Tibial artery (tissue), 4 donors: Measurements from ENCODE around the gene CAMSAP2.

Experiments
- DNase-seq, 2 donors: peaks; one replicate each; pipeline ENCODE4 v3.0.0-alpha.2; 2019
- H3K27ac ChIP-seq, 2 donors: fragments of 200-600 bp; sonication (generic) in 1 of 2; 1 replicate in 1 of 2; 2 replicates in 1 of 2; pipeline ENCODE4 v1.5.1; 2018 to 2019; ENCODE audit warnings: mild to moderate bottlenecking in 1 of 2
- H3K27me3 ChIP-seq, 2 donors: fragments of 200-600 bp; sonication (generic) in 1 of 2; one replicate each; pipeline versions ENCODE4 v1.5.1 to v1.6.0; 2016 to 2019
- H3K36me3 ChIP-seq, 3 donors: fragments of 200-600 bp; sonication (generic) in 2 of 3; one replicate each; pipeline ENCODE4 v1.5.1; 2016 to 2019; ENCODE audit warnings: mild to moderate bottlenecking in 2 of 3
- H3K4me1 ChIP-seq, 4 donors: fragments of 200-600 bp; sonication (generic) in 2 of 4; 1 replicate in 3 of 4; 2 replicates in 1 of 4; pipeline ENCODE4 v1.5.1; 2016 to 2019
- H3K4me3 ChIP-seq, 2 donors: fragments of 200-600 bp; sonication (generic) in 1 of 2; 1 replicate in 1 of 2; 2 replicates in 1 of 2; pipeline ENCODE4 v1.5.1; 2018 to 2019; ENCODE audit warnings: mild to moderate bottlenecking in 2 of 2
- H3K9me3 ChIP-seq, 3 donors: fragments of 200-600 bp; sonication (generic) in 1 of 3; one replicate each; pipeline ENCODE4 v1.5.1; 2016 to 2019
- intact Hi-C: fragments of 100-400 bp; cut with DNase I; formaldehyde crosslinking; loops from one replicate; pipeline ENCODE4 v1.15.0; 2023; ENCODE audit warnings: low total_unique reads
- TF ChIP-seq, protein P1 (sequence below), 2 experiments: fragments of 200-600 bp in 1 of 2; fragments of 450-650 bp in 1 of 2; IDR thresholded peaks; one replicate each; pipeline ENCODE4 v1.5.1; 2017 to 2019; ENCODE audit warnings: antibody characterized with exemption in 2 of 2, mild to moderate bottlenecking in 1 of 2, moderate library complexity in 1 of 2

CAMSAP2 gene, protein sequence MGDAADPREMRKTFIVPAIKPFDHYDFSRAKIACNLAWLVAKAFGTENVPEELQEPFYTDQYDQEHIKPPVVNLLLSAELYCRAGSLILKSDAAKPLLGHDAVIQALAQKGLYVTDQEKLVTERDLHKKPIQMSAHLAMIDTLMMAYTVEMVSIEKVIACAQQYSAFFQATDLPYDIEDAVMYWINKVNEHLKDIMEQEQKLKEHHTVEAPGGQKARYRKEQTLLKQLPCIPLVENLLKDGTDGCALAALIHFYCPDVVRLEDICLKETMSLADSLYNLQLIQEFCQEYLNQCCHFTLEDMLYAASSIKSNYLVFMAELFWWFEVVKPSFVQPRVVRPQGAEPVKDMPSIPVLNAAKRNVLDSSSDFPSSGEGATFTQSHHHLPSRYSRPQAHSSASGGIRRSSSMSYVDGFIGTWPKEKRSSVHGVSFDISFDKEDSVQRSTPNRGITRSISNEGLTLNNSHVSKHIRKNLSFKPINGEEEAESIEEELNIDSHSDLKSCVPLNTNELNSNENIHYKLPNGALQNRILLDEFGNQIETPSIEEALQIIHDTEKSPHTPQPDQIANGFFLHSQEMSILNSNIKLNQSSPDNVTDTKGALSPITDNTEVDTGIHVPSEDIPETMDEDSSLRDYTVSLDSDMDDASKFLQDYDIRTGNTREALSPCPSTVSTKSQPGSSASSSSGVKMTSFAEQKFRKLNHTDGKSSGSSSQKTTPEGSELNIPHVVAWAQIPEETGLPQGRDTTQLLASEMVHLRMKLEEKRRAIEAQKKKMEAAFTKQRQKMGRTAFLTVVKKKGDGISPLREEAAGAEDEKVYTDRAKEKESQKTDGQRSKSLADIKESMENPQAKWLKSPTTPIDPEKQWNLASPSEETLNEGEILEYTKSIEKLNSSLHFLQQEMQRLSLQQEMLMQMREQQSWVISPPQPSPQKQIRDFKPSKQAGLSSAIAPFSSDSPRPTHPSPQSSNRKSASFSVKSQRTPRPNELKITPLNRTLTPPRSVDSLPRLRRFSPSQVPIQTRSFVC (N-terminal part only)

DNA sequence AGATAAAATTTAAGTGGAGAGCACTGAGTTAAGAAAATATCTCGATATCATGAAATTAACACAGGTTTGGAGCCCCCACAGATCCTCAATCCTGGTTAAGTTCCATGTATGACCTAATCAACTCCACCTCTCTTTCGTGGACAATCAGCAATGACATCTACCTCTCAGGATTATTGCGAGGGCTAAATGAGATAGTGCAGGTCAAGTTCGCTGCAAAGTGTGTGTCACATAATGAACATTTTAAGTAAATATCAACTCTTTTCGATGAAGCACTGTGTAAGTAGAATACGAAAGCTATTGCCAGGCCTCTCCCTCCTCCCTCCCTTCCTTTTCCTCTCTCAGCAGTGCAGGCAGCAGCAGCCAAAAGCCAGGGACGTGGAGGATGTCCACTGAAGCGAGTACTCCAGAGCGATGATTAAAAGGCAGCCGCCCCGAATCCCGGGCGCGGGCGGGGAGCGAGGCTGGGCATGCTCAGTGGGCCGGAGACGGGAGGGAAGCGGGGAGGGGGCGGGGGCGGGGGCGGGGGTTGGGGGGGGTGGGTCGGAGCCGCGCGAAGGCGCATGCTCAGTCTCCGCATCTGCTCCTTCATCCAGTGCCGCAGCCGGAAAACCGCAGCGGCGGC is at the start of gene CAMSAP2:
CAMSAP2 (plus strand) TSS at position 567 of the 622 bp plus-strand sequence. CDS start 935 bp downstream, outside the sequence.
- DNase-seq, result peak; percentile 90 to 94
- TF ChIP-seq, protein P1, sequence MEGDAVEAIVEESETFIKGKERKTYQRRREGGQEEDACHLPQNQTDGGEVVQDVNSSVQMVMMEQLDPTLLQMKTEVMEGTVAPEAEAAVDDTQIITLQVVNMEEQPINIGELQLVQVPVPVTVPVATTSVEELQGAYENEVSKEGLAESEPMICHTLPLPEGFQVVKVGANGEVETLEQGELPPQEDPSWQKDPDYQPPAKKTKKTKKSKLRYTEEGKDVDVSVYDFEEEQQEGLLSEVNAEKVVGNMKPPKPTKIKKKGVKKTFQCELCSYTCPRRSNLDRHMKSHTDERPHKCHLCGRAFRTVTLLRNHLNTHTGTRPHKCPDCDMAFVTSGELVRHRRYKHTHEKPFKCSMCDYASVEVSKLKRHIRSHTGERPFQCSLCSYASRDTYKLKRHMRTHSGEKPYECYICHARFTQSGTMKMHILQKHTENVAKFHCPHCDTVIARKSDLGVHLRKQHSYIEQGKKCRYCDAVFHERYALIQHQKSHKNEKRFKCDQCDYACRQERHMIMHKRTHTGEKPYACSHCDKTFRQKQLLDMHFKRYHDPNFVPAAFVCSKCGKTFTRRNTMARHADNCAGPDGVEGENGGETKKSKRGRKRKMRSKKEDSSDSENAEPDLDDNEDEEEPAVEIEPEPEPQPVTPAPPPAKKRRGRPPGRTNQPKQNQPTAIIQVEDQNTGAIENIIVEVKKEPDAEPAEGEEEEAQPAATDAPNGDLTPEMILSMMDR (IDR thresholded peaks at IDR 0.05), result no peak
- Histone ChIP-seq H3K36me3 (no peaks in the 10 kb centered on the region), H3K4me3 (peak within 1 kb of the TSS; percentile 78 to 96), H3K27ac (peak within 1 kb of the TSS; percentile 97 to 100), H3K9me3 (no peaks in the 10 kb centered on the region), H3K27me3 (no peaks in the 10 kb centered on the region), H3K4me1 (peaks cover 0 to 31% (median 7%) of the 10 kb centered on the region in 4 donors)
- intact Hi-C loops, result loop anchor here (2.0 to 10.0 kb wide), 2 partner anchors 66 to 72 kb away; no protein-coding TSS in a partner anchor

DNA sequence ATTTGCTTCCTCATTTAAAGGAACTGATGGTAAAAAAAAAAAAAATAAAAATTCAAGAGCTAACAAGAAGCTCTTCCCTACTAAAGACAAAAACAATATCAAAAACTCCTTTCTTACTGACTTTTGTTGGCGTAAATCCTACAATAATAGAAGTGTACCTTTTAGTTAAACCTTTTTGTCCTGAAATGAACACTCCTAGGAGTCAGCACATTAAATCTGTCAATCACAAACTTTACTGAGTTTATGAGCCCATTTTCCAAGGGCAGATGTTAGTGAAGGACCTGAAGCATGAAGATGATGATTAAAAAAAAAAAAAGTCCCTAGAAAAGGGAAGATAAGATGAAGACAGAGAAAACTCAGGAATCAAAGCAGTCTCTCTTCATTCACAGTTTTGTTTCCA is 46.4 kb upstream of the CAMSAP2 start:
- H3K36me3 ChIP-seq, result no peaks in the 10 kb centered on the region
- H3K27me3 ChIP-seq, result no peaks in the 10 kb centered on the region
- no peaks in the 10 kb centered on the region for H3K9me3 ChIP-seq
- TF ChIP-seq, protein P1 (IDR thresholded peaks at IDR 0.05), result no peak
- no peak overlapping the region for H3K27ac ChIP-seq
- DNase-seq, result no peak
- no peaks in the 10 kb centered on the region for H3K4me1 ChIP-seq
- intact Hi-C loops, result loop anchor here (10.0 kb wide), 1 partner anchor 582 kb away; no protein-coding TSS in a partner anchor
- no peak overlapping the region for H3K4me3 ChIP-seq

DNA sequence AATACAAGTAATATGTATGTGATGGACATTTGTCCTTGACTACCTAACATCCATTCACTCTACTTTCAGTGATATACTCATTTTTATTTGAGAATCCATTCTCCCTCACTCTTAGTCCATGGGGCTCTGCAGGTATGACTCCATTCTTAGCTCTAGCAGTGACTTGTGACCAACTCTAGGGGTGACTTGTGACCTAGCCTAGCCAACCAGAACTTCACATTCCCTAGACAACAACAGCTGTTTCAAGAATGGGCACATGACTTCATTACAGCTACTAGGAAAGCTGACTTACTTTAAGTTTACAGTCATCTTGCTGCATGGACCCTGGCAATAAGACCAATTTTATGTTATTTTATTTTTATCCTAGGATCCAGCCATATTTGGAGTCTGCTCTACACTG is 45.4 kb upstream of the CAMSAP2 start:
- Histone ChIP-seq H3K4me1 (no peaks in the 10 kb centered on the region), H3K27me3 (no peaks in the 10 kb centered on the region), H3K27ac (no peak overlapping the region), H3K9me3 (no peaks in the 10 kb centered on the region), H3K4me3 (no peak overlapping the region), H3K36me3 (no peaks in the 10 kb centered on the region)
- intact Hi-C loops, result loop anchor here (1.0 to 10.0 kb wide), 2 partner anchors 15 to 581 kb away; no protein-coding TSS in a partner anchor
- no peak for DNase-seq
- TF ChIP-seq, protein P1 (IDR thresholded peaks at IDR 0.05), result no peak

DNA sequence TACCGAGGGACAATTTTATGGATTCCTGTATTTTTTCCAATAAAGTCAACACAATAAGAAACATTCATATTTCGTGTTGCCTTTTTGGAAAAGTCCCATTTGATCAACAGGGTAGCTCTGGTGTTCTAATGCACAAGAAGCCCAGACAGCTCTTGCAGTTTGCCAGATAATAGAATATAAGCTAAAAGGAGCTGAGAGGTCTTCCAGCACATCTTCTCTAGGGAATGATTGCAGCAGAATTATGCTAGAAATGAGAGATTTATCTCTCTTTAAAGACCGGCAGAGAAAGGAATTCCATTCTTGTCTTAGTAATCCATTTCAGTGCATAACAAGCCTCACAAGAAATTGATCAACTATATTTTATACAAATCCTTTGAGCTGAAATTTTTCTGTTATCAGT is 44.0 kb upstream of the CAMSAP2 start:
- DNase-seq, result no peak
- no peaks in the 10 kb centered on the region for H3K9me3 ChIP-seq
- H3K36me3 ChIP-seq, result no peaks in the 10 kb centered on the region
- H3K27ac ChIP-seq, result no peak overlapping the region
- intact Hi-C loops, result loop anchor here (10.0 kb wide), 1 partner anchor 580 kb away; no protein-coding TSS in a partner anchor
- TF ChIP-seq, protein P1 (IDR thresholded peaks at IDR 0.05), result no peak
- no peaks in the 10 kb centered on the region for H3K27me3 ChIP-seq
- no peaks in the 10 kb centered on the region for H3K4me1 ChIP-seq
- no peak overlapping the region for H3K4me3 ChIP-seq

DNA sequence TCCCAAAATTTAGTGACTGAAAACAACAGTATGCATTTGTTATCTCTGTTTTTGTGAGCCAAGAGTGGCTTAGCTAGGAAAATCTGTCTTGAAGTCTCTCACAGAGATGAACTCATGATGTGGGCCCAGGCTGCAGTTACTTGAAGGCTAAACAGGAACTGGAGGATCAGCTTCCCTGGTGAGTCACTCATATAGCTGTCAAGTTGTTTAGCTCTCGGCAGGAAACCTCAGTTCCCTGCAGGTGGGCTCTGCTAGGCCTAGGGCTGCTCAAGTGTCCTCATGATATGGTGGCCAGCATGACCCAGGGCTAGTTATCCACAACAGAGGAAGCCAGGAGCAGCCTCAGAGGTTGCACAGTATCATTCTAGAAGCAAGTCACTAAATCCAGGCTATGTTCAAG is 38.8 kb upstream of the CAMSAP2 start:
- intact Hi-C loops, result loop anchor here (10.0 kb wide), 1 partner anchor 575 kb away; no protein-coding TSS in a partner anchor
- H3K27me3 ChIP-seq, result no peaks in the 10 kb centered on the region
- H3K4me3 ChIP-seq, result no peak overlapping the region
- no peaks in the 10 kb centered on the region for H3K4me1 ChIP-seq
- no peaks in the 10 kb centered on the region for H3K9me3 ChIP-seq
- no peak overlapping the region for H3K27ac ChIP-seq
- H3K36me3 ChIP-seq, result no peaks in the 10 kb centered on the region
- DNase-seq, result no peak
- TF ChIP-seq, protein P1 (IDR thresholded peaks at IDR 0.05), result no peak
